Colonic mucosa (tissue), 4 donors: Measurements from ENCODE around the gene C1QC. TPM values are rescaled to one million over a fixed set of nuclear protein-coding genes. Genes with fewer than 3 reads are reported as not detected.
"Not testable (repeated sequence)": the region's sequence is repeated elsewhere in the genome, so short reads cannot be mapped to it uniquely, and the experiment has no call there.

Source experiments
- DNase-seq: peaks from one replicate; pipeline ENCODE4 v3.0.0-alpha.2; 2020
- H3K27ac ChIP-seq: fragments of 200-600 bp; one replicate; pipeline ENCODE4 v1.8.0; 2021
- H3K27me3 ChIP-seq: fragments of 200-600 bp; one replicate; pipeline ENCODE4 v1.8.0; 2021
- H3K36me3 ChIP-seq: fragments of 200-600 bp; one replicate; pipeline ENCODE4 v1.8.0; 2021
- H3K4me1 ChIP-seq: fragments of 200-600 bp; one replicate; pipeline ENCODE4 v1.8.0; 2021; ENCODE audit warnings: mild to moderate bottlenecking
- H3K4me3 ChIP-seq: fragments of 200-600 bp; one replicate; pipeline ENCODE4 v1.8.0; 2021
- H3K9ac ChIP-seq, 2 donors: one replicate each; pipeline ENCODE4 v1.7.0; 2013; ENCODE audit warnings: control low read depth in 2 of 2, low read depth in 2 of 2, low read length in 2 of 2
- H3K9me3 ChIP-seq: fragments of 200-600 bp; one replicate; pipeline ENCODE4 v1.8.0; 2021
- intact Hi-C: fragments of 100-400 bp; cut with DNase I; formaldehyde crosslinking; loops from one replicate; pipeline ENCODE4 v1.14.1; 2022
- total RNA-seq, 2 donors: library from RNA; stranded (reverse); fragmentation: NEBNext Ultra II Directional in 1 of 2; extraction: Animal tissue kit (Norgen Biotek cat#: 25700) in 1 of 2; gene quantifications; one replicate each; pipeline ENCODE4 v1.2.1, GENCODE V29; 2021
- TF ChIP-seq, protein P1 (sequence below): fragments of 200-600 bp; IDR thresholded peaks from one replicate; pipeline ENCODE4 v1.8.0; 2022; ENCODE audit warnings: antibody characterized with exemption, mild to moderate bottlenecking
- donor health status: healthy.
- donor health status: DM: no; HTN: no; CAD: no.
- donor health status: DM: no; HTN: no; CAD: no.

Gene C1QC
- total RNA-seq, 2 donors from 2014 or later, result 45.4 to 80.9 TPM

DNA sequence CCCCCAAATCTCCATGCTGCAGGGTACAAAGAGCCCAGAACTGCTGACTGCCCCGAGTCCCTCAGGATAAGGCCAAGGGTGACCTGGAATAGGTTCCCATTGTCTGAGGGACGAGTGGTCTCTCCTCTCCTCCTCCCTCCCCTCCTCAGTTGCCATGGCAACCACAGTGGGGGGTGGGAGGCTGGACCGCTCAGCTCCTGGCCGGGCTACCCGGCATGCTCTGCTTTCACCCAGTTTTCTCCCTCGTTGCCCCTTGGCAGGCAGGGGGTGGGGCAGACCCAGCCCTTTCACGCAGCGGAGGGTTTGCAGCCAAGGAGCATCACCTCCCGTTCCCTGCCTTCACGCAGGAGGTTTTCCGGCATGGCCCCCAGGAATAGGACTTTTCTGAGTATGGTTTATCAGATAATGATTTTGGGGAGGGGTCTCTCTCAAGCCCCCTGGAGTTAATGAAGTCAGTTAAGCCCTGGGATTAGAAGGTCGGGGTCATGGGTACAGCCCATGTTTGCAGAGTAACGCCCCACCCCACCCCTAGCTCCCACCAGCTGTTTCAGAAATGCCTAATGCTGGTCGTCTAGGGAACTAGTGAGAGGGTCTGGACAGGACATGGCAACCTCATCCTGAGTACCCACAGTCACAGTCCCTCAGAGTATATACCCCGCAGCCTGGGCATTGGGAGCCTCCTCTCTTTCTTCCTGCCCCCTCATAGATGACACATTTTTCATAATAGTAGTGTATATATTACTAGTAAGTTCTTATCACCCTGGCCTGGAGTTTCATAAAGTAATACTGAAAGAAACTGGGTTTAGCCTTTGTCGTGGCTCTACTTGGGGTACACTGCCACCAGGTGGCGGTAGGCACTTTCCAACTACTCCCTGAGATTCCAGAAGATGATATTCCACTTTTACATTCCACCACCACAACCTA lies 30.3 kb downstream of the C1QC start:
- intact Hi-C loops, result loop anchor here (2.0 to 10.0 kb wide), 2 partner anchors 191 to 257 kb away; no protein-coding TSS in a partner anchor
- no peaks in the 10 kb centered on the region for H3K27me3 ChIP-seq

DNA sequence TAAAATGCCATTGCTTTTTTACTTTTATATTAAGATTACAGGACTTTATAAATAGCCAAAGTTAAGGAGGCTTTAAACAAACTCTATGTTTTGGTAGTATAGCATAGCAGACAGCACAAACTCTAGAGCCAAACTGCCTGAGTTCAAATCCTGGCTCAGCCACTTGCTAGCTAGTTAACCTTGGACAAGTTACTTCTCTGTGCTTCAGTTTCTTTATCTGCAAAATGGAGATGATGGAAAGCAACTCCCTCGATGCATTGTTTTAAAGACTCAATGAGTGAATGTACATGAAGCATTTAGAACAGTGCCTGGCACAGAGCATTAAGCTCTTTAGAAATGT lies 30.9 kb downstream of the C1QC start:
- Histone ChIP-seq H3K27me3 (no peaks in the 10 kb centered on the region), H3K27ac (no peak overlapping the region)
- intact Hi-C loops, result loop anchor here (2.0 to 10.0 kb wide), 2 partner anchors 190 to 256 kb away; no protein-coding TSS in a partner anchor

More for the DNA sequence above, 30.3 kb downstream of the C1QC start:
- Histone ChIP-seq H3K4me1 (peaks cover 6% of the 10 kb centered on the region), H3K36me3 (no peaks in the 10 kb centered on the region), H3K27ac (no peak overlapping the region), H3K4me3 (no peak overlapping the region), H3K9ac (no peak overlapping the region), H3K9me3 (no peaks in the 10 kb centered on the region)
- DNase-seq, result peak; percentile 84
- TF ChIP-seq, protein P1, sequence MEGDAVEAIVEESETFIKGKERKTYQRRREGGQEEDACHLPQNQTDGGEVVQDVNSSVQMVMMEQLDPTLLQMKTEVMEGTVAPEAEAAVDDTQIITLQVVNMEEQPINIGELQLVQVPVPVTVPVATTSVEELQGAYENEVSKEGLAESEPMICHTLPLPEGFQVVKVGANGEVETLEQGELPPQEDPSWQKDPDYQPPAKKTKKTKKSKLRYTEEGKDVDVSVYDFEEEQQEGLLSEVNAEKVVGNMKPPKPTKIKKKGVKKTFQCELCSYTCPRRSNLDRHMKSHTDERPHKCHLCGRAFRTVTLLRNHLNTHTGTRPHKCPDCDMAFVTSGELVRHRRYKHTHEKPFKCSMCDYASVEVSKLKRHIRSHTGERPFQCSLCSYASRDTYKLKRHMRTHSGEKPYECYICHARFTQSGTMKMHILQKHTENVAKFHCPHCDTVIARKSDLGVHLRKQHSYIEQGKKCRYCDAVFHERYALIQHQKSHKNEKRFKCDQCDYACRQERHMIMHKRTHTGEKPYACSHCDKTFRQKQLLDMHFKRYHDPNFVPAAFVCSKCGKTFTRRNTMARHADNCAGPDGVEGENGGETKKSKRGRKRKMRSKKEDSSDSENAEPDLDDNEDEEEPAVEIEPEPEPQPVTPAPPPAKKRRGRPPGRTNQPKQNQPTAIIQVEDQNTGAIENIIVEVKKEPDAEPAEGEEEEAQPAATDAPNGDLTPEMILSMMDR, result peak; percentile 77

DNA sequence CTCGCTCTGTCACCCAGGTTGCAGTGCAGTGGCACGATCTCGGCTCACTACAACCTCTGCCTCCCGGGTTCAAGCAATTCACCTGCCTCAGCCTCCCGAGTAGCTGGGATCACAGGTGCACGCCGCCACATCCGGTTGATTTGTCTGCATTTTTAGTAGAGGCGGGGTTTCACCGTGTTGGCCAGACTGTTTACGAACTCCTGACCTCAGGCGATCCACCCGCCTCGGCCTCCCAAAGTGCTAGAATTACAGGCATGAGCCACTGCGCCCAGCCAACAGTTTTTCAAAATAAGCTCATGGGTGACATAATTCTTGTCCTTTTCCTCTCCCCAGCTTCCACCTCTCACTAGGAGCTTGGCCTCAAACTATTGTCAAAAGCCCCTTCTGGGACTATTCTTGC lies 32.7 kb downstream of the C1QC start:
- not testable (repeated sequence) for H3K36me3 ChIP-seq, H3K4me1 ChIP-seq, H3K4me3 ChIP-seq, H3K27ac ChIP-seq, H3K27me3 ChIP-seq, H3K9me3 ChIP-seq, H3K9ac ChIP-seq, DNase-seq
- intact Hi-C loops, result loop anchor here (10.0 kb wide), 1 partner anchor 189 kb away; no protein-coding TSS in a partner anchor

More for the DNA sequence above, 30.9 kb downstream of the C1QC start:
- no peak overlapping the region for H3K9ac ChIP-seq
- peaks cover 6% of the 10 kb centered on the region for H3K4me1 ChIP-seq
- TF ChIP-seq, protein P1, result peak; percentile 19
- no peak for DNase-seq
- no peak overlapping the region for H3K4me3 ChIP-seq
- no peaks in the 10 kb centered on the region for H3K9me3 ChIP-seq
- no peaks in the 10 kb centered on the region for H3K36me3 ChIP-seq

DNA sequence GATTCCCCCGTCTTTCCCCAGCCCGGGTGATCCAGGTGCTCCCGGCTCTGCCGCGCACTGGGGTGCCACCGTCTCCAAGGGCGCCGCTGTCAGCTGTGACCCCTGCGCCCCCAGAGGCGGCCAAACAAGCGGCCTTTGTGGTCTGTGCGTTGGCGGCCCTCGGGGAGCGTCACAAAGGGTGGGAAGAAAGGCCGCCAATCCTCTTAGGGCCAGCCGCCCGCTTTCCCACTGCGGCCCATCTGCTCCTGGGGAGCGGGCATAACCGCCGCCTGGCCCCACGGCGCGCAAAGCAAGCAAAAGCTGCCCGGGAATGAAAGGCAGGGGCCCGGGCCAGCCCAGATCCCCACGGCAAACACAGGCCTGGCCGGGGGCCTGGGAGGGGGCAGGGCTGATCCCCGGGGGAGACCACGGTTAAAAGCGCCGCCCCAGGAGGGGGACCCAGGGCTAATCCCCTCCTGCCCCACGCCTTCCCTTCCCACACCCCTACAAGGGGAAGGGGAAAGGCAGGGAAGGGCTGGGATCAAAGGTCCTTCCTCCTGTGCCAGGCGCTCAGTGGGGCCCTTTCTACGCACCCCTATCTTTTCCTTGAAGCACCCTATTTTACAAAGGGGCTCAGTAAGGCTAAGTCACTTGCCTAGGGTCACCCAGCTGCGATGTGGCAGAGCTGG lies 33.6 kb downstream of the C1QC start:
- no peak overlapping the region for H3K27ac ChIP-seq
- H3K36me3 ChIP-seq, result no peaks in the 10 kb centered on the region
- H3K9me3 ChIP-seq, result no peaks in the 10 kb centered on the region
- H3K27me3 ChIP-seq, result no peaks in the 10 kb centered on the region
- DNase-seq, result no peak
- intact Hi-C loops, result loop anchor here (10.0 kb wide), 1 partner anchor 188 kb away; no protein-coding TSS in a partner anchor
- H3K4me3 ChIP-seq, result no peak overlapping the region
- TF ChIP-seq, protein P1, result no peak
- H3K9ac ChIP-seq, result peak overlapping the region in 1 of 2 donors; percentile 15
- peaks cover 6% of the 10 kb centered on the region for H3K4me1 ChIP-seq

DNA sequence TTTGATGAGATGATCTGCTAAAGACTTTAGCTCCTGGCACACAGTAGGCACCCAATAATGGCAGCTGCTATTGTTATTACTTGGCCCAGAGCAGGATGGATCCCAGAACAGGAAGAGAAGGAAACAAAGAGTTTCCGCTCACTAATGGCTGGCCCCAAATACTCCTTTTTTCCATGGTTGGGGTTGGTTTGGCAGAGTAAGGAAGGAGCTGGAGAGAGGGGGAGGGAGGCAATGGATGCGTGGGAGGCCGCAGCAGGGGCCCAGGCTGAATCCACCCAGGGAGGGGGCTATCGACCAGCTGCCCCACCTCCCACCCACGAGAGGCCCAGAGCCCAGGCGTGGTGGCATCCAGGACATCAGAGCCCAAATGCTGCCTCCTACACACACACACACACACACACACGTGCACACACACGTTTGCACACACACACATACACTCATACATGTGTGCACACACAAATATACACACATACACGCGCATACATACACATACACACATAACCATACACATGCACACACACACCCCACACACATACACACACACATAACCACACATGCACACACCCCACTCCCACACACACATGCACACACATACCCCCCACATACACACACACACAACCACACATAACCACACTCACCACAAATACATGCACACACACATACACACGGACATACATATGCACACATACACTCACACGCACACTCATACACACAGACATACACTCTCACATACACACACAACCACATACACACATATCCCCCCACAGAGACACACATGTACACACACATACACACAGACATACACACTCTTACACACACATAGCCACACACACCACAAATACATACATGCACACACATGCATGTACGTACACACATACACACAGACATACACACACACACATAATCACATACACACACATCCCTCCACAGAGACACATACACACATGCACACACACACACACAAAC lies 34.8 kb downstream of the C1QC start:
- no peak overlapping the region for H3K27ac ChIP-seq
- peak overlapping the region in 1 of 2 donors; percentile 27 for H3K9ac ChIP-seq
- no peaks in the 10 kb centered on the region for H3K9me3 ChIP-seq
- intact Hi-C loops, result loop anchor here (10.0 kb wide), 1 partner anchor 187 kb away; no protein-coding TSS in a partner anchor
- no peak for DNase-seq
- no peak overlapping the region for H3K4me3 ChIP-seq
- no peaks in the 10 kb centered on the region for H3K36me3 ChIP-seq
- no peaks in the 10 kb centered on the region for H3K27me3 ChIP-seq
- TF ChIP-seq, protein P1, result no peak
- H3K4me1 ChIP-seq, result peaks cover 6% of the 10 kb centered on the region
